Stimulated activated CD4-positive, alpha-beta T cell treated with anti-CD3 and anti-CD28 coated beads, TNF-alpha, amount 100 ng/mL, for 1 hour (primary cell): ENCODE measurements around the gene CC2D1A.
"Not testable (repeated sequence)": the region's sequence is repeated elsewhere in the genome, so short reads cannot be mapped to it uniquely, and the experiment has no call there.

Experiments
- DNase-seq, 3 donors: peaks; one replicate each; pipeline ENCODE4 v3.0.0-alpha.2; 2020; ENCODE audit warnings: low read depth in 3 of 3, low spot score in 1 of 3

CC2D1A gene

GRCh38 chr19:13960863-13961784 is 55.1 kb downstream of the CC2D1A start:
- no peak for DNase-seq

DNA sequence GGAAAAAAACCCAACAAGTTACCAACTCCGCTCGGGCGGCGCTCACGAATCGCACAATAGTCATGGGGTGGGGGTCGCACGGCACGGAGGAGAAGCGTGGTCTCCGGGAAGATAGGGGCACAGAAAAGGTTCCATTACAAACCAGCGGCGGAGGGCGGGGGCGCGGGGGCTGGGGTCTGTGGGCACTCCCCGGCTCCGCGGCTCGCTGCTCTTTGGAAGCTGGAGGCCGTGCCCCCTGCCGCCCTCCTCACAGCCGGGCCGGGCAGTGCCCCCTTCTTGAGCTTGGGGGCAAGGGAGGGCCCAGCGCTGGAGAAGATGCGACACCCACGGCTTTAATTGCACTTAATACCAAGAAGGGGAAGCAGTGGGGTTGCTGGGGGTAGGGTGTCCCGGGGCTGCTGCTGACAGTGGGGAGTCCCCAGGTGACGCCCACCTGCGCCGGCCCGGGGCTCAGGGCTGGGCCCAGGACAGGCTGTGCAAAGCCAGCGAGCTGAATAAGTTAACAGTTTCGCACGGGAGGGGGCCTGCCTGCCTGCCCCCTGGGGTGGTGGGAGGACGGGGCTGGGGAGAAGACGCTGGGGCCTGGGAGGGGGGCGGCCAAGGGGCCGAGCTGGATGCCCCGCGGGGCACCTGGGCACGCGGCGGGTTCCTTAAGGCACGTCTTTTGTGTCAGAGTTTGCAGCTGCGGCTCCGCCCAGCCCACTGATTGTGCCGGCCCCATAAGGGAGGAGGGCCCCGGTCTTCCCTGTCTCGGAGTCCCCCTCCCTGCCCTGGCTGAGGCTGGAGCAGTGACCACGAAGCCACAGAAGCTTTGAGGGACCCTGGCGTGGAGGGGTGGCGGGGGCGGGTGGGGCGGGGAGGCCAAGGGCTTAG is 56.1 kb downstream of the CC2D1A start:
- no peak for DNase-seq

DNA sequence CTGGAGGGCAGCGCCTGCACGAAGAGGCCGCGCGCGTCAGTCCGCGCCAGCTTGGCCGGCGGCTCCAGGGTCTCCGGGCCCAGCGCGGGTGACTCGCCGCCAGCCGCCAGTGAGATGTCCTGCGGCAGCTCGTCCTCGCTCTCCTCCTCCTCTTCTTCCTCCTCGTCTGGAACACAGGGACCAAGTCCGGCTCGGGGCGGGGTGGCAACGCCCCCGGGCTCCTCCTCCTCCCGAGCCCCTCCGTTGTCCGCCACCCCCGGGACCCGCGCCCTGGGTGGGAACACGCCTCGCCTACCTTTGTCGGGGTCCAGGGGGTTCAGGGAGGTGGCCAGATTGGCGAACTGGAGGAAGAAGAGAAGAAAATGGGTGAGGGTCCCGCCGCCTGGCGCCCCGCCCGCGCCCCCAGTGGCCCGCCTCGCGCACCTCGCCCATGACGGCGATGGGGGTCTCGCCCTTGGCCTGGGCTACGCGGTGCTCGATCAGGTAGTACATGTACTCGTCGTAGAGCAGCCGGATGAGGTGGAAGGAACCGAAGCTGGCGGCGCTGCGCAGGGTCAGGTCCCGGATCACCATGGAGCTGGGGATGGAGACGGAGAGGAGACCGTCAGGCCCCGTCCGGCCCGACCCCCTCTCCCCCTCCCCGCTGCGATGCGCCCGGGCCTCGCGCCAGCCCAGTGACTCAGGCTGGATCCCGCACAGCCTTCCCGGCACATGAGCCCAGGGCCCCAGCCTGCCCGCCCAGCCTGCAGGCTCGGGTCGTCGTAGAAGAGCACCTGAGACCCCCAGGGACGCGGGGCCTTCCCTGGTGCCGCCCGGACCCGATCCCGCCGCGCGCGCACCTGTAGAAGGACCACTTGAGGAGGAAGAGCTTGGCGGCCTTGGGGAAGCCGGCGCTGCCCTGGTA is 57.0 kb downstream of the CC2D1A start:
- DNase-seq = no peak

GRCh38 chr19:13963603-13964105 is 57.7 kb downstream of the CC2D1A start:
- DNase-seq = no peak

- DNase-seq = no peak
Measured at GRCh38 chr19:13964776-13965175, 58.8 kb downstream of the CC2D1A start.

GRCh38 chr19:13965377-13965896 is 59.4 kb downstream of the CC2D1A start:
- DNase-seq = no peak

GRCh38 chr19:13965926-13966683 is 60.1 kb downstream of the CC2D1A start:
- no peak for DNase-seq

- DNase-seq = no peak
Measured at GRCh38 chr19:13966684-13967128, 60.7 kb downstream of the CC2D1A start.

- not testable (repeated sequence) for DNase-seq
Measured at GRCh38 chr19:13967206-13967605, 61.2 kb downstream of the CC2D1A start.

GRCh38 chr19:13968383-13968935 is 62.5 kb downstream of the CC2D1A start:
- DNase-seq = no peak

DNA sequence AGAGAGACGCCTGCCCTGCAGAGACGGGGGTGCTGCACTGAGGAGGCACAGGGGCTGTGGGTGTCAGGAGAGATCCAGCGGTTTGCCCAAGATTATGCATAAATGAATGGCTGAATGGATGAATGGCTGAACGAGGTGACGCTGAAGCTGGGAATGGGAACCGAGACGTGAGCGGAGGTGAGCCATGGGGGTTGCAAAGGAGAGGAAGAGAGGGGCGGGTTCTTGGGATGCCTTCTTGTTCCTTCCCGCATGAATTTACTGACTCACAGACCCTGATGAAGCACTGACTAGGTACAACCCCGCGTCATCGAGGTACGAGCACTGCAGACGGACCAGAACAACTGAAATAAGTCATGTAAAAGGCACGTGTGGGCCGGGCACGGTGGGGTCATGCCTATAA is 63.0 kb downstream of the CC2D1A start:
- no peak for DNase-seq

GRCh38 chr19:13969897-13970296 is 63.9 kb downstream of the CC2D1A start:
- DNase-seq = no peak

GRCh38 chr19:13971868-13972267 is 65.9 kb downstream of the CC2D1A start:
- not testable (repeated sequence) for DNase-seq

GRCh38 chr19:13972368-13973155 is 66.6 kb downstream of the CC2D1A start:
- DNase-seq = no peak

GRCh38 chr19:13973479-13973878 is 67.5 kb downstream of the CC2D1A start:
- DNase-seq = not testable (repeated sequence)

- no peak for DNase-seq
Measured at GRCh38 chr19:13974073-13974472, 68.1 kb downstream of the CC2D1A start.

- no peak for DNase-seq
Measured at GRCh38 chr19:13975870-13976269, 69.9 kb downstream of the CC2D1A start.

- no peak for DNase-seq
Measured at GRCh38 chr19:13976446-13976845, 70.4 kb downstream of the CC2D1A start.

DNA sequence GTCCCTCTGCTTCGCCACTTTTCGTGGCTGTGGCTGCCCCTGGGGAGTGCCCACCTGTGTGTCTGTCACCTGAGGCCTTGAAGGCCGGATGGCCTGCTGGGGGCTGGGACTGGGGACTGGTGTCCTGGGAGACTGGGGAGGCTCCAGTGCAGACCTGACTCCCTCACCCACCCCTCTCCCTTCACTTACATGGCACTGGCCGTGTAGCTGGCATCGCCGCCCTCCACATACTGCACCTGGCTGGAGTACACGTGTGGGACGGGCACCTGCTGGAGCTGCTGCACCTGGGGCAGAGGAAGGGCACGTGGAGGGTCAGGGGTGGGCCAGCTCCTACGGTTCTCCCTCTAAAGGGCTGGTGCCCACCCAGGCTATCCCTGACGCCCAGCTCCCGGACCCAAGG is 71.8 kb downstream of the CC2D1A start:
- DNase-seq = no peak
